H1 (cell line): Measurements from ENCODE around the gene INAFM2. TPM values are rescaled to one million over a fixed set of nuclear protein-coding genes. Genes with fewer than 3 reads are reported as not detected.
A peak's percentile ranks its signal among the peaks of the same experiment; 100 is the strongest.

Experiments
- BRCA1 ChIP-seq: IDR thresholded peaks from 2 replicates; pipeline ENCODE4 v1.6.1; 2012; ENCODE audit warnings: low read depth, low read length, improper control_type of control experiment
- EGR1 ChIP-seq: IDR thresholded peaks from 2 replicates; pipeline ENCODE4 v1.6.1; 2011; ENCODE audit warnings: low read depth, low read length, borderline replicate concordance
- RAD21 ChIP-seq, 2 experiments: IDR thresholded peaks in 1 of 2; conservative IDR thresholded peaks in 1 of 2; 2 replicates each; pipeline ENCODE4 v1.6.1; 2011; ENCODE audit warnings: low read depth in 2 of 2, low read length in 2 of 2, improper control_type of control experiment in 1 of 2, inconsistent platforms in 1 of 2, mild to moderate bottlenecking in 1 of 2, moderate library complexity in 1 of 2
- RXRA ChIP-seq: IDR thresholded peaks from 2 replicates; pipeline ENCODE4 v1.6.1; 2011; ENCODE audit warnings: low read depth, mild to moderate bottlenecking, low read length, moderate library complexity; ENCODE audit not compliant: insufficient read depth
- TAF7 ChIP-seq: optimal IDR thresholded peaks from 2 replicates; pipeline ENCODE3; 2011; ENCODE audit warnings: low read depth, mild to moderate bottlenecking, inconsistent platforms, low read length, moderate library complexity, borderline replicate concordance
- TEAD4 ChIP-seq: IDR thresholded peaks from 2 replicates; pipeline ENCODE4 v1.6.1; 2012; ENCODE audit warnings: low read depth, low read length, inconsistent platforms, mixed read lengths
- YY1 ChIP-seq: IDR thresholded peaks from 2 replicates; pipeline ENCODE4 v1.6.1; 2011; ENCODE audit warnings: low read depth, mild to moderate bottlenecking, low read length
- polyA plus RNA-seq, 7 experiments: library from polyadenylated mRNA; depleted of rRNA in 3 of 7; stranded (reverse) in 5 of 7; unstranded in 2 of 7; fragments of >200 nt in 5 of 7; fragments of 200-250 nt in 2 of 7; gene quantifications; 1 replicate in 5 of 7; 2 replicates in 1 of 7; 4 replicates in 1 of 7; pipeline versions ENCODE4 v1.2.1 to v1.2.3, GENCODE V29; 2011 to 2013; ENCODE audit warnings: missing spikeins in 2 of 7, mixed read lengths in 2 of 7
- total RNA-seq: library from RNA; stranded (reverse); fragmentation: NEBNext Ultra II Directional; extraction: Animal tissue kit (Norgen Biotek cat#: 25700); gene quantifications from 2 replicates; pipeline ENCODE4 v1.2.1, GENCODE V29; 2021
- TF ChIP-seq, protein P1 (sequence below): IDR thresholded peaks from 2 replicates; pipeline ENCODE4 v1.6.1; 2012; ENCODE audit warnings: inconsistent platforms
- TF ChIP-seq, protein P2 (sequence below): IDR thresholded peaks from 2 replicates; pipeline ENCODE4 v1.6.1; 2011; ENCODE audit warnings: low read length, improper control_type of control experiment
- TF ChIP-seq, protein P3 (sequence below), 3 experiments: IDR thresholded peaks; 1 replicate in 2 of 3; 2 replicates in 1 of 3; pipeline versions ENCODE4 v1.5.1 to v1.6.1; 2011; ENCODE audit warnings: low read length in 3 of 3, mild to moderate bottlenecking in 3 of 3, inconsistent platforms in 2 of 3, low read depth in 1 of 3, moderate library complexity in 1 of 3; ENCODE audit not compliant: insufficient read depth in 1 of 3; ENCODE audit errors: control extremely low read depth in 1 of 3

The INAFM2 gene
- total and polyA plus RNA-seq, 2 of the 8 experiments (the other 6 are each of a cell fraction or from before 2014, with no cell fraction given): 15.3 to 35.1 TPM

DNA sequence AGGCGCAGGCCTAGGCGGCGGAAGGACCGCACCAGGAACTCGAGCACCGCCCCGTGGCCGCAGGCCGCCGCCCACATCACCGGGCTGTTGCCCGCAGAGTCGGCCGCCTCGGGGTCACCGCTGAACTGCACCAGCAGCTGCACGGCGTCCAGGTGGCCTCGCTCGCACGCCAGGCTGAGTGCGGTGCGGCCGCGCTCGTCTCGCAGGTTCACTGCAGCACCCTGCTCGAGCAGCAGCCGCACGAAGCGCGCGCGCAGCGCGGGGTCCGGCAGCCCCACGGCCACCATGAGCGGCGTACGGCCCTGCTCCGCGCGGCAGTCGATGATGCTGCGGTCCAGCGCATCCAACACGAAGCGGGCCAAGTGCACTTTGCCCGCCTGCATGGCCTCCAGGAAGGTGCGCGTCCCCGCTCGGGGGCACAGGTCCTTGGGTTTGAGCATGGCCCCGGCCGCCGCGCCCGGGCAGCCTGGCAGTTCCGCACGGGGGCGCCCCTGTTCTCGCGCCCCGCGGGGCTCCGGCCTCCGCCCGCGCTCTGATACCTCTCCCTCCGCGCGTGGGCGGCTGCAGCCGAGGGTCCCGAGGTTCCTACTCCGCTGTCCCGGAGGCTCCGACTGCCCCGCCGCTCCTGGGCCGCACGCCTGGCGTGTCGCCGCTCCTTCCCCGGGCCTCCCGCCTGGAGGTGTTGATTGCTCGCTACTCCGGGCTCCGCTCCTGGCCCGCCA lies 41.2 kb upstream of the INAFM2 start (continued):
- TF ChIP-seq RAD21 (IDR thresholded peaks at IDR 0.05 in 1 of 2, conservative IDR thresholded peaks at IDR 0.05 in 1 of 2; ENCODE audit: low read depth in 2 of 2, low read length in 2 of 2): peak; percentile 1 to 26; a peak in 2 of 4 replicates
- TF ChIP-seq, protein P1, sequence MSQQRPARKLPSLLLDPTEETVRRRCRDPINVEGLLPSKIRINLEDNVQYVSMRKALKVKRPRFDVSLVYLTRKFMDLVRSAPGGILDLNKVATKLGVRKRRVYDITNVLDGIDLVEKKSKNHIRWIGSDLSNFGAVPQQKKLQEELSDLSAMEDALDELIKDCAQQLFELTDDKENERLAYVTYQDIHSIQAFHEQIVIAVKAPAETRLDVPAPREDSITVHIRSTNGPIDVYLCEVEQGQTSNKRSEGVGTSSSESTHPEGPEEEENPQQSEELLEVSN: peak; percentile 49
- TF ChIP-seq YY1: 0 out of 2 replicates have a peak, but pooled peaks have one; percentile 4
- no peak for TF ChIP-seq BRCA1
- TF ChIP-seq, protein P2, sequence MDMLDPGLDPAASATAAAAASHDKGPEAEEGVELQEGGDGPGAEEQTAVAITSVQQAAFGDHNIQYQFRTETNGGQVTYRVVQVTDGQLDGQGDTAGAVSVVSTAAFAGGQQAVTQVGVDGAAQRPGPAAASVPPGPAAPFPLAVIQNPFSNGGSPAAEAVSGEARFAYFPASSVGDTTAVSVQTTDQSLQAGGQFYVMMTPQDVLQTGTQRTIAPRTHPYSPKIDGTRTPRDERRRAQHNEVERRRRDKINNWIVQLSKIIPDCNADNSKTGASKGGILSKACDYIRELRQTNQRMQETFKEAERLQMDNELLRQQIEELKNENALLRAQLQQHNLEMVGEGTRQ: no peak
- no peak for TF ChIP-seq TAF7
- 0 out of 2 replicates have a peak, but pooled peaks have one; percentile 7 for TF ChIP-seq TEAD4
- no peak for TF ChIP-seq RXRA
- TF ChIP-seq, protein P3, sequence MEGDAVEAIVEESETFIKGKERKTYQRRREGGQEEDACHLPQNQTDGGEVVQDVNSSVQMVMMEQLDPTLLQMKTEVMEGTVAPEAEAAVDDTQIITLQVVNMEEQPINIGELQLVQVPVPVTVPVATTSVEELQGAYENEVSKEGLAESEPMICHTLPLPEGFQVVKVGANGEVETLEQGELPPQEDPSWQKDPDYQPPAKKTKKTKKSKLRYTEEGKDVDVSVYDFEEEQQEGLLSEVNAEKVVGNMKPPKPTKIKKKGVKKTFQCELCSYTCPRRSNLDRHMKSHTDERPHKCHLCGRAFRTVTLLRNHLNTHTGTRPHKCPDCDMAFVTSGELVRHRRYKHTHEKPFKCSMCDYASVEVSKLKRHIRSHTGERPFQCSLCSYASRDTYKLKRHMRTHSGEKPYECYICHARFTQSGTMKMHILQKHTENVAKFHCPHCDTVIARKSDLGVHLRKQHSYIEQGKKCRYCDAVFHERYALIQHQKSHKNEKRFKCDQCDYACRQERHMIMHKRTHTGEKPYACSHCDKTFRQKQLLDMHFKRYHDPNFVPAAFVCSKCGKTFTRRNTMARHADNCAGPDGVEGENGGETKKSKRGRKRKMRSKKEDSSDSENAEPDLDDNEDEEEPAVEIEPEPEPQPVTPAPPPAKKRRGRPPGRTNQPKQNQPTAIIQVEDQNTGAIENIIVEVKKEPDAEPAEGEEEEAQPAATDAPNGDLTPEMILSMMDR (IDR thresholded peaks at IDR 0.05; ENCODE audit: control extremely low read depth in 1 of 3, insufficient read depth in 1 of 3, low read depth in 1 of 3, low read length in 3 of 3): peak in 2 of 3 experiments; percentile 38 to 60; a peak in 3 of 4 replicates
- peak; percentile 24; the same call in 1 of the 2 replicates for TF ChIP-seq EGR1
